Neural progenitor cell (in vitro differentiated cells): ENCODE results near the gene BFSP1. TPM values are rescaled to one million over a fixed set of nuclear protein-coding genes. Genes with fewer than 3 reads are reported as not detected.

Experiments used
- DNase-seq: peaks from one replicate; pipeline ENCODE4 v3.0.0-alpha.2; 2016; ENCODE audit warnings: low spot score
- H2AFZ ChIP-seq: fragments of 200-600 bp; sonication (generic); replicated peaks from 2 replicates; pipeline ENCODE4 v1.6.1; 2016; ENCODE audit warnings: antibody characterized with exemption
- H3F3A ChIP-seq: fragments of 200-600 bp; sonication (generic); 2 replicates; pipeline ENCODE4 v1.6.1; 2016; ENCODE audit warnings: antibody characterized with exemption, low read depth
- H3K27ac ChIP-seq: fragments of 200-600 bp; sonication (generic); 2 replicates; pipeline ENCODE4 v1.5.1; 2016; ENCODE audit warnings: mild to moderate bottlenecking
- H3K27me3 ChIP-seq: fragments of 200-600 bp; sonication (generic); 2 replicates; pipeline ENCODE4 v1.6.1; 2016; ENCODE audit warnings: mild to moderate bottlenecking, moderate library complexity
- H3K36me3 ChIP-seq: fragments of 200-600 bp; sonication (generic); 2 replicates; pipeline ENCODE4 v1.5.1; 2016
- H3K4me1 ChIP-seq: fragments of 200-600 bp; sonication (generic); 2 replicates; pipeline ENCODE4 v1.6.1; 2016; ENCODE audit warnings: mixed run types
- H3K4me2 ChIP-seq: fragments of 200-600 bp; sonication (generic); 2 replicates; pipeline ENCODE4 v1.6.1; 2016
- H3K4me3 ChIP-seq: fragments of 200-600 bp; sonication (generic); 2 replicates; pipeline ENCODE4 v1.5.1; 2016
- H3K79me2 ChIP-seq: fragments of 200-600 bp; sonication (generic); 2 replicates; pipeline ENCODE4 v1.6.1; 2016; ENCODE audit warnings: low read depth
- H3K9ac ChIP-seq: fragments of 200-600 bp; sonication (generic); 2 replicates; pipeline ENCODE4 v1.6.1; 2016
- H3K9me3 ChIP-seq: fragments of 200-600 bp; sonication (generic); 2 replicates; pipeline ENCODE4 v1.5.1; 2016; ENCODE audit warnings: low read depth
- H4K20me1 ChIP-seq: fragments of 200-600 bp; sonication (generic); 2 replicates; pipeline ENCODE4 v1.6.1; 2016; ENCODE audit warnings: low read depth
- H3K27ac Mint-ChIP-seq: 3 replicates; pipeline ENCODE4 v1.8.0; 2021; ENCODE audit warnings: mixed read lengths
- H3K27me3 Mint-ChIP-seq: 2 replicates; pipeline ENCODE4 v1.8.0; 2022; ENCODE audit warnings: low read depth, mild to moderate bottlenecking, inconsistent platforms, moderate library complexity, mixed read lengths; ENCODE audit not compliant: insufficient read depth
- H3K36me3 Mint-ChIP-seq: 3 replicates; pipeline ENCODE4 v1.8.0; 2021; ENCODE audit warnings: mixed read lengths
- H3K4me1 Mint-ChIP-seq: 3 replicates; pipeline ENCODE4 v1.8.0; 2021; ENCODE audit warnings: mixed read lengths
- H3K4me3 Mint-ChIP-seq: 3 replicates; pipeline ENCODE4 v1.8.0; 2021; ENCODE audit warnings: mild to moderate bottlenecking, moderate library complexity, mixed read lengths
- H3K9me3 Mint-ChIP-seq: 3 replicates; pipeline ENCODE4 v1.8.0; 2020; ENCODE audit warnings: mixed read lengths
- EZH2 ChIP-seq: fragments of 200-600 bp; sonication (generic); IDR thresholded peaks from 2 replicates; pipeline ENCODE4 v1.6.1; 2017; ENCODE audit warnings: antibody characterized with exemption, mild to moderate bottlenecking, moderate library complexity
- EZH2phosphoT487 ChIP-seq: fragments of 200-600 bp; sonication (generic); IDR thresholded peaks from 2 replicates; pipeline ENCODE4 v1.6.1; 2017; ENCODE audit warnings: antibody characterized with exemption
- total RNA-seq: library from RNA; depleted of rRNA; stranded (reverse); fragments of >200 nt; gene quantifications from 2 replicates; pipeline ENCODE4 v1.2.3, GENCODE V29; 2015; ENCODE audit warnings: low replicate concordance
- TF ChIP-seq, protein P1 (sequence below): fragments of 200-600 bp; sonication (generic); IDR thresholded peaks from 2 replicates; pipeline ENCODE4 v1.5.1; 2017; ENCODE audit warnings: antibody characterized with exemption, mild to moderate bottlenecking

BFSP1 gene
- total RNA-seq, 1 donor from 2014 or later, result not detected

DNA sequence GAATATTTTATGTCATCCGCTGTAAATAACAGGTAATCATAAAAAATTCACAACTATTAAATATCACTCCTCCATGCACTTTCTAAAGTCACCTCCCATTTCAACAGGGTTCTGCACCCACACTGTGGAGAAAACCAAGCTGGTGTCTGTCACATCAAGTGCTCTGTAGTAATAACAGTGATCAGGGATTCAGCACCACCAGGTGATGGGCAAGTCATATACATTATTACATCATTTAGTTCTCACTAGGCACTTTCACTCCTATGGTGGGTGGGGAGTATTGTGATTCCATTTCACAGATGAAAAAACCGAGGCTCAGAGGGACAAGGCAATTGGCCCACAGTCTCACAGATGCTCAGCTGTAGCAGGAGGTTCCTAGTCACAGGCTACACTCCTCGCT, 8.7 kb downstream of the BFSP1 start:
- Histone ChIP-seq H3K4me1 (no peaks in the 10 kb centered on the region), H3K36me3 (no peaks in the 10 kb centered on the region), H3F3A (no peaks in the 10 kb centered on the region), H3K9ac (no peak overlapping the region), H3K27me3 (peaks cover 91% of the 10 kb centered on the region), H3K4me3 (no peak overlapping the region), H4K20me1 (no peaks in the 10 kb centered on the region), H3K9me3 (no peaks in the 10 kb centered on the region), H3K4me2 (no peak overlapping the region), H3K27ac (no peak overlapping the region), H2AFZ (no peak overlapping the region), H3K79me2 (no peaks in the 10 kb centered on the region)
- no peak overlapping the region for H3K27ac Mint-ChIP-seq
- TF ChIP-seq EZH2 (no peak), EZH2phosphoT487 (no peak)
- TF ChIP-seq, protein P1, sequence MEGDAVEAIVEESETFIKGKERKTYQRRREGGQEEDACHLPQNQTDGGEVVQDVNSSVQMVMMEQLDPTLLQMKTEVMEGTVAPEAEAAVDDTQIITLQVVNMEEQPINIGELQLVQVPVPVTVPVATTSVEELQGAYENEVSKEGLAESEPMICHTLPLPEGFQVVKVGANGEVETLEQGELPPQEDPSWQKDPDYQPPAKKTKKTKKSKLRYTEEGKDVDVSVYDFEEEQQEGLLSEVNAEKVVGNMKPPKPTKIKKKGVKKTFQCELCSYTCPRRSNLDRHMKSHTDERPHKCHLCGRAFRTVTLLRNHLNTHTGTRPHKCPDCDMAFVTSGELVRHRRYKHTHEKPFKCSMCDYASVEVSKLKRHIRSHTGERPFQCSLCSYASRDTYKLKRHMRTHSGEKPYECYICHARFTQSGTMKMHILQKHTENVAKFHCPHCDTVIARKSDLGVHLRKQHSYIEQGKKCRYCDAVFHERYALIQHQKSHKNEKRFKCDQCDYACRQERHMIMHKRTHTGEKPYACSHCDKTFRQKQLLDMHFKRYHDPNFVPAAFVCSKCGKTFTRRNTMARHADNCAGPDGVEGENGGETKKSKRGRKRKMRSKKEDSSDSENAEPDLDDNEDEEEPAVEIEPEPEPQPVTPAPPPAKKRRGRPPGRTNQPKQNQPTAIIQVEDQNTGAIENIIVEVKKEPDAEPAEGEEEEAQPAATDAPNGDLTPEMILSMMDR, result no peak
- H3K27me3 Mint-ChIP-seq, result peaks cover 53% of the 10 kb centered on the region
- H3K4me3 Mint-ChIP-seq, result no peak overlapping the region
- peaks cover 4% of the 10 kb centered on the region for H3K9me3 Mint-ChIP-seq
- no peaks in the 10 kb centered on the region for H3K4me1 Mint-ChIP-seq
- no peak for DNase-seq
- no peaks in the 10 kb centered on the region for H3K36me3 Mint-ChIP-seq

DNA sequence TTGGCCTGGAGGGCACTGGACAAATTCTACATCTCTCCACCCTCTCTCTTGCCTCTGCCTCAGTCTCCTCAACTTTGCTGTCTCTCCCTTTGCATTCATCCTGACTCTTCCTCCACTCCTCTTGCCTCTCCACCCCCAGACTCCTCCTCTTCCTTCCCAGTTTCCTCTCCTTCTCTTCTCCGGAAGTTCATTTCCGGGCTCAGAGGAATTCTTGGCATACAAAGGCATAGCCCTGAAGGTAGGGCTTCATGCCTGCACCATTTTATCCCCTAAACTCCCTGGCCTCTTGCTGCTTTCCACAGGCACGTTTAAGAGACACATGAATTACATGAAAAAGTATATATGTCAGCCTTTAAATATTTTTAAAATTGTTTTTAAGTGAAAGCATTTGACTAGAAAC, 10.6 kb downstream of the BFSP1 start:
- H3K27me3 ChIP-seq, result peaks cover 80% of the 10 kb centered on the region
- H3K4me2 ChIP-seq, result no peak overlapping the region
- no peak overlapping the region for H2AFZ ChIP-seq
- H3K36me3 ChIP-seq, result no peaks in the 10 kb centered on the region
- H4K20me1 ChIP-seq, result no peaks in the 10 kb centered on the region
- H3K27ac ChIP-seq, result no peak overlapping the region
- Mint-ChIP-seq H3K36me3 (no peaks in the 10 kb centered on the region), H3K4me3 (no peak overlapping the region), H3K9me3 (peaks cover 2% of the 10 kb centered on the region), H3K27ac (no peak overlapping the region), H3K4me1 (no peaks in the 10 kb centered on the region), H3K27me3 (peaks cover 40% of the 10 kb centered on the region)
- no peaks in the 10 kb centered on the region for H3K9me3 ChIP-seq
- TF ChIP-seq, protein P1, result no peak
- no peak for TF ChIP-seq EZH2
- H3F3A ChIP-seq, result no peaks in the 10 kb centered on the region
- H3K79me2 ChIP-seq, result no peaks in the 10 kb centered on the region
- no peak overlapping the region for H3K9ac ChIP-seq
- H3K4me3 ChIP-seq, result no peak overlapping the region
- no peaks in the 10 kb centered on the region for H3K4me1 ChIP-seq
- no peak for DNase-seq

DNA sequence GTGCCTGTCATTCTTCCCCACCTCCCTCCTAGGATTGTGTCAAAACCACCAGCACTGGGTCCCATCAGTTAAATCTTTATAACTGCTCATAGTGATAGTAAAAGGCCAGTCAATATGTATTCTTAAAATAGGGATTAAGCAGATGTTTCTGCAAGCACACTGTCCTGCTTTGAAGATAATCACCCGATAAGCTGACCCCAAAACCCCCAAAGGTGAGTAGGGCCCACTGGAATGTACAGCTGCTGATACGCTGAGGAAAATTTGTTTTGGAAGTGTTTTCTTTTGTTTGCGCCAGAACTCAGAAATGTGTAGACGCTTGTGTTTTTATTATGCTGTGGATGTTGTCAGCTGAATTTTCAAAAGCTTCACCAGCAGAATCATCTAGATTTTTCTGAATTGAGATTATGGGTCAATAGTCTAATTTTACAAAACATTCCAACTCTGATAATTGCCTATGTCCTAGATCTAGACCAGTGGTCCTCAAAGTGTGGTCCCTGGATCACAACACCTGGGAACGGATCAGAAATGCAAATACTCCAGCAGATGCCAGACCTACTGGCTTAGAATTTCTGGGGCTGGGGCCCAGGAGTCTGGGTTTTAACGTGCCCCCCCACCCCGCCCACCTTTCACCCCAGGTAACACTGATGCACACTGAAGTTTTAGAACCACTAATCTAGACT, 11.4 kb downstream of the BFSP1 start:
- no peaks in the 10 kb centered on the region for H3K36me3 Mint-ChIP-seq
- H3K4me3 Mint-ChIP-seq, result no peak overlapping the region

More for the DNA sequence above, 11.4 kb downstream of the BFSP1 start:
- Histone ChIP-seq H3K4me3 (no peak overlapping the region), H3K36me3 (no peaks in the 10 kb centered on the region), H3K27ac (no peak overlapping the region), H3K4me2 (no peak overlapping the region), H3K9ac (no peak overlapping the region), H3K27me3 (peaks cover 80% of the 10 kb centered on the region), H3K9me3 (no peaks in the 10 kb centered on the region), H3F3A (no peaks in the 10 kb centered on the region), H3K79me2 (no peaks in the 10 kb centered on the region), H4K20me1 (no peaks in the 10 kb centered on the region), H2AFZ (no peak overlapping the region), H3K4me1 (no peaks in the 10 kb centered on the region)
- Mint-ChIP-seq H3K4me1 (no peaks in the 10 kb centered on the region), H3K27ac (no peak overlapping the region), H3K27me3 (peaks cover 36% of the 10 kb centered on the region), H3K9me3 (peaks cover 2% of the 10 kb centered on the region)
- DNase-seq, result no peak
- TF ChIP-seq EZH2phosphoT487, result no peak
- TF ChIP-seq, protein P1, result no peak
- TF ChIP-seq EZH2, result no peak
